Measurements from ENCODE around the gene DNAI1.

The DNAI1 gene

GRCh38 chr9:34540827-34541226 lies 82.2 kb downstream of the DNAI1 start:
- DNase-seq (ENCODE audit: low read depth): no peak
- TF ChIP-seq CTCF (conservative IDR thresholded peaks at IDR 0.05; ENCODE audit: low read depth, low read length): no peak

GRCh38 chr9:34541540-34541939 lies 82.9 kb downstream of the DNAI1 start:
- no peak for DNase-seq (ENCODE audit: low read depth)
- no peak for TF ChIP-seq CTCF (conservative IDR thresholded peaks at IDR 0.05; ENCODE audit: low read depth, low read length)
- no peak overlapping the region for H3K4me3 ChIP-seq (ENCODE audit: low read length)

More at GRCh38 chr9:34540827-34541226, 82.2 kb downstream of the DNAI1 start:
- no peak overlapping the region for H3K4me3 ChIP-seq (ENCODE audit: low read length)

- no peak for TF ChIP-seq CTCF (conservative IDR thresholded peaks at IDR 0.05; ENCODE audit: low read depth, low read length)
- no peak for DNase-seq (ENCODE audit: low read depth)
- no peak overlapping the region for H3K4me3 ChIP-seq (ENCODE audit: low read length)
Measured at GRCh38 chr9:34544035-34544434, 85.4 kb downstream of the DNAI1 start.

GRCh38 chr9:34545497-34545896 lies 86.9 kb downstream of the DNAI1 start:
- no peak for TF ChIP-seq CTCF (conservative IDR thresholded peaks at IDR 0.05; ENCODE audit: low read depth, low read length)
- H3K4me3 ChIP-seq (ENCODE audit: low read length): no peak overlapping the region
- no peak for DNase-seq (ENCODE audit: low read depth)

GRCh38 chr9:34546102-34546833 lies 87.7 kb downstream of the DNAI1 start:
- DNase-seq (ENCODE audit: low read depth): no peak
- no peak for TF ChIP-seq CTCF (conservative IDR thresholded peaks at IDR 0.05; ENCODE audit: low read depth, low read length)
- no peak overlapping the region for H3K4me3 ChIP-seq (ENCODE audit: low read length)

- no peak for DNase-seq (ENCODE audit: low read depth)
- peak; percentile 80 for TF ChIP-seq CTCF (conservative IDR thresholded peaks at IDR 0.05; ENCODE audit: low read depth, low read length)
Measured at GRCh38 chr9:34546834-34547827, 88.5 kb downstream of the DNAI1 start.

More at GRCh38 chr9:34546834-34547827, 88.5 kb downstream of the DNAI1 start:
- no peak overlapping the region for H3K4me3 ChIP-seq (ENCODE audit: low read length)
